Eye (tissue), 1 donor: ENCODE results near the gene PFKFB4.

ENCODE experiments used
- DNase-seq: peaks from one replicate; pipeline ENCODE4 v3.0.0-alpha.2; 2015

Gene PFKFB4

GRCh38 chr3:48556796-48557626, at the start of gene PFKFB4:
TSS of gene PFKFB4 (minus strand) at chr3:48556803. CDS start at chr3:48556777, 26 bp downstream.
- DNase-seq: peak; percentile 100

DNA sequence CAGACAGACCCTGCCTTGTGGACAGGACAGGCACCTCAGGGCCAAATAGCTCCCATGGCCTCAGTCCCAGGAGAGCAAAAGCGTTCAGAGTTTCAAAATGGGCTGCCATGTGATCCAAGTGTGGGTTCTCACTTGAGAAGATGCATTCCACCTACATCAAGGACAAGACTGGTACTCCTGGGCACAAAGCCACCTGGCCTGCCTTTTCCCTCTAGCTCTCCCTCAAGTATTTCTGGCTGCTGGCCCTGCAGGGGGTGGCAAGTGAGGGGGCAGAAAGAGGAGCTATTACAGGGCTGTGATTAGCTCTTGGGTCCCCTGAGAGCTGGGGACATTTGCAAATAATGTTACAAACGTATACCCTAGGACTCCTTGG, 45.0 kb upstream of the PFKFB4 start:
- DNase-seq: no peak

DNA sequence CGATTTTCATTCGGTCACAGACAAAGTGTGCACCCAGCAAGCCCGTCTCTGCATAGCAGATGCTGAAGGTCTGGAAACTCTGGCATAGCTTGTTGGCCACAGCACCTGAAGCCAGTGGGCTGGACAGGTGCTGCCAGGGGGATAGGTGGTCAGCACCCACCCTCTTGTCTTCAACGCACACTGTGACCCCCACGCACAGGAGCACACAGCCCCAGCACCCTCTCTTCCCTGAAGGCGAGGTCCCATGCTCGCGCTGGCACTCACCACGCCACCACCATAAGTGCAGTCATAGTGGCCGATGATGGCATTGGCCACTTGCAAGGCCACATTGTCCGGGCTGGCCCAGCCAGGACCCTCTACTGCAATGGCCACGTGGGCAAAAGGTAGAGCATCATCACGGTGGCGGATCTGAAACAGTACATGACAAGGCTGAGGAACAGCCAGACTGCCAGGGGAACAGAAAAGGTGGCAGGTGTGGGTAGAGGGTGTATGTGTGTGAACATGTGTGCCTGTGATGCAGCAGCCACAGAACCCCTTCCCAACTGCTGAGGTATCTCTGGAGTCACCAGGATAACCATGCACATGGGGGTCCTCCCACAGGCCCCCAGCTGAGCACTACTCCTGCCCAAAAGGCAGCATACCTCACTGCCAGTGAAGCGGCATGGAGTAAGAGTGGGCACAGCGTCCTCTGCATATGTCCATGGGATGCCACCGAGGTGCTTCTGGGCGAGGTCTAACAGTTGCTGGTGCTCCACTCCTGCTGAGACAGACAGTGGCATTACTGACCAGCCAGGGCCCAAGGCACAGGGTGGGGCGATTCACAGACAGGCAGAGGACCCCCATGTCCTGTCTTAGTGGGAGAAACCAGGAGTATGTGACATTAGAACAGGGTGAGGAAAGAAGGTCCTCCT, 44.4 kb upstream of the PFKFB4 start:
- no peak for DNase-seq

DNA sequence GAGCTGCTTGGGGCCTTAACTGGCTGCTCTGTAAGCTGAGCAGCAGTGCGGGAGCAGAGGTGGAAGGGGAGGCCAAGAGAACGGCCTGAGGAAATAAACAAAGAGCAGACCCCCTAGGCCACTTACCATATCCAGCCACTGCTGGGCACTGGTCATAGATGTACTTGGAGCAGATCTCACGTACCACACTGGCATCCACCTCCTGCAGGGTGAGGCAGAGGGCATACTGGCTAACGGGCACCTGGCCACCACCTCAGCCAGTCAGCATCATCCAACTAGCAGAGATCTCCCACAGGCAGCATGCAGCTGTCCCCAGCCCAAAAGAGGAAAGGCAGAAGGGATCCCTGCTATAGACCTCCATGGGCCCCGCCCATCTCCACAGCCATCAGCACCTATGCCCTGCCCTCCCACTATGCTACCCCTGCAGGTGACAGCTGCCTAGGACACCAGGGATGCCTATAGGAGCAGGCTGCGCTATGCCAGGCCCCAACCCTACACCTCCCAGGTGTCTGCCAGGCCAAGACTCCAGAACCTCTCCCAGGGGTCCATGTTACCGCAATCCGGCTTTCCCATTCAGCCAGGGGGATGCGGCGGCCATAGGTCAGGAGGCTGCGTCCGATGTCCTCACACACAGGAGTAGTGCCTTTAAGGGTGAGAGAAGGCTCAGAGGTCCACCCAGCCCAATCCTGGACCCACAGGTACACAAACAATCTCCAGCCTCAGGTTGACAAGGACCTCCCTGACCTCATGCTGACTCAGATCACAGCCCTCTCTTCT, 43.1 kb upstream of the PFKFB4 start:
- DNase-seq: no peak

DNA sequence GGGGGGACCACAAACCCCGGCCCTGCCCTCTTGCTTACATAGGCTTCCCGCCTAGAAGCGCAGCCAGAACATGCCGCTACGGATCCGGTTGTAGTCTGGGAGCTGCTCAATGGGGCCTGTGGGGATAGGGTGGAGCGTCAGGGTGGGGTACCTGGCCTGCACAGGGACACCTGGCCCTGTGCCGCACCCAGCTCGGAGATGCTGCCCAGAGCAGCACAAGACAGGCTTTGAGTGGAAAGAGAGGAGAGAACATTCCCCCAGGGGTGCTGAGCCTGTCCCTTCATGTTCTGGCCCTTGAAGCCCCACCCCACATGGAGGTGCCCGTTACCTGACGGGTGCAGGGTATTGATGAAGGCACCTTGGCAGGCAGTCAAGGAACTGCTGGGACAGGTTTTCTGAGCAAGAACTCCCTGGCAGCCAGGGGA, 42.5 kb upstream of the PFKFB4 start:
- DNase-seq: peak; percentile 41

GRCh38 chr3:48598323-48599076, 41.9 kb upstream of the PFKFB4 start:
- DNase-seq: peak; percentile 67

DNA sequence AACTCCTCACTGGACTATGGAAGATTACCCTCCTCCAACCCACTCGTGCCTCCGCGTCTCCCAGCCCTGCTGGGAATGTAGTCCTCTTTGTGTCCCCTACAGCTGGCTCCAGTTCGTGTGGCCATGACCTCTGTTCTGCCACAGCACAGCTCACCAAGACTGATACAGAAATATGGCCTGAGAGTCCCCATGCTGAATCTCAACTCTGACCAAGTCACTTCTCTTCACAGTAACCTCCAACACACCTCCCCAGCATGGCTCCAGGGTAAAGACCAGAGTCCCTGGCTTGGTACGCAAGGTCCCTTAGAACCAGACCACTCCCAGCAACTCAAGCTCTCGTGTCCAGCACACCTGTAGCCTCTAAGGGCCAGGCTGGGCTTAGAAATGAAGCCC, 40.8 kb upstream of the PFKFB4 start:
- no peak for DNase-seq

GRCh38 chr3:48596676-48597407, 40.2 kb upstream of the PFKFB4 start:
- DNase-seq: no peak

- no peak for DNase-seq
Measured at GRCh38 chr3:48596157-48596556, 39.6 kb upstream of the PFKFB4 start.

DNA sequence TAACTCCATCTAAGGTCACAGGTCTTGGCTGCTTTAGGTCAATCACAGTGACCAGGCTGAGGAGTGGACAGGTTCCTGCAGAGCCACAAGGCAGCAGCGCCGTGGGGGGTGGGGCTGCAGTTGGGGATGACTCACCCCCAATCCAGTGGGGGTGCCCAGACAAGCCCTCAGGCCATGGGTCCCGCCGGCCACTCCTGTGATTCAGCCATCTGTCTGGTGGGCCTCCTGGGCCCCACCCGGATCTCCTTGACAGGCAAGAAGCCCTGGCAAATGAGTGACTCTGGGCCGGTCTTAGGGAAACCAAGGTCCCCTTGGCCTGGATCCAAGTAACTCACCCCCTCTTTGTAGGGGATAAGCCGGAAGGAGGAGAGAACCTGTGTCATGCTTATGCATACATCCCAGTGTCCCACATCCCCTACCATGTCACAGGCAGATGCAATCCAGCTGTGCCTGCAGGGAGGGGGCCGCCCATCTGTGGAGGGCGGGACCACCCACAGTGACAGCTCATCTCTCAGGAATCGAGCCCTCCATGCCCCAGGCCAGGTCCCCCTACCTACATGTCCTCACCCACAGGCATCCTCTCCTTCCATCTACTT, 39.0 kb upstream of the PFKFB4 start:
- DNase-seq: peak; percentile 67

GRCh38 chr3:48595075-48595525, 38.5 kb upstream of the PFKFB4 start, which contains the start of gene COL7A1:
TSS of gene COL7A1 (minus strand) at chr3:48595329. CDS start at chr3:48595159, 170 bp downstream.
- DNase-seq: peak; percentile 52

- DNase-seq: peak; percentile 43
Measured at GRCh38 chr3:48594417-48595049, 37.9 kb upstream of the PFKFB4 start.

DNA sequence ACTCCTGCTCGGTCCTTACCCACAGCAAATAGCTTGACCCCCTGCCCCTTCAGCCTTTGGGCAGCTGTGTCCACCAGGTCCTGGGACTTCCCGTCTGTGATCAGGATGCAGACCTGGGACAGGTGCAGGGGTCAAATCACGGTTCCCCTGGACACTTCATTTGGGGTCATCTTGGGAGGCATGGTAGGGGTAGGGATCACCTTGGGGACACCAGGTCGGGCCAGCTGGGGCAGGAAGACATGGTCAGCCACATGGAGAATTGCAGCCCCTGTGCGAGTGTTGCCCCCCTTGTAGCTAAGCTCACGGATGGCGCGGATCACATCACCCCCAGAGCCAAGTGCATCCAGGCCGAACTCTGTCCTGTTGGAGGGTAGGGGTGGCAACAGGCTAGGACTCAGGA, 36.7 kb upstream of the PFKFB4 start:
- DNase-seq: no peak

- DNase-seq: no peak
Measured at GRCh38 chr3:48592519-48593087, 36.0 kb upstream of the PFKFB4 start.

DNA sequence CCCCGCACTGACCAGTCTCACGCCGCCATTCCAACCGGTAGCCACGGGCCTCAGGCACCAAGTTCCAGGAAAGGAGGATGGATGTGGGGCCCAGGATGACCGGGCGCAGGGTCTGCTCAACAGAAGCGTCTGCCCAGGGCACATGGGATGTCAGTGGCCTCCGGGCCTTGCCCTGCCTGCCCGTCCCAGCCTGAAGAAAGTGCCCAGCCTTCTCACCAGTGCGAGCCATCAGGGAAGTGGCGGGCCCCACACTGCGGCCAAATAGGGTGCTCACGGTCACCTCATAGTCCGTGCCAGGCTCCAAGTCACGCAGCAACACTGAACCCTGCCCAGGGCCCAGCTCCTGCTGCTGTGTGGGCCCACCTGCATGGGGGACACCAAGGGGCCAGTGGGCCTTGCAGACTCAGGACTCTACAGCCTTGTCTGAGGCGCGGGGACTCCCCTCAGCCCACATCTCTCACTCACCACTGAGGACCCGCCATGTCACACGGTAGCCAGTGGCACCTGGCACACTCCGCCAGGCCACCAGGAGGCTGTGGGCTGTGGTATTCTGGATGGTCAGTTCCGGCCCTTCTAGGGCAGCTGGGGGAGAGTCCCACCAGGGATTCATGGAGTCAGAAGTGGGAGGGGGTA, 35.4 kb upstream of the PFKFB4 start:
- DNase-seq: no peak

GRCh38 chr3:48591436-48591835, 34.8 kb upstream of the PFKFB4 start:
- DNase-seq: no peak

DNA sequence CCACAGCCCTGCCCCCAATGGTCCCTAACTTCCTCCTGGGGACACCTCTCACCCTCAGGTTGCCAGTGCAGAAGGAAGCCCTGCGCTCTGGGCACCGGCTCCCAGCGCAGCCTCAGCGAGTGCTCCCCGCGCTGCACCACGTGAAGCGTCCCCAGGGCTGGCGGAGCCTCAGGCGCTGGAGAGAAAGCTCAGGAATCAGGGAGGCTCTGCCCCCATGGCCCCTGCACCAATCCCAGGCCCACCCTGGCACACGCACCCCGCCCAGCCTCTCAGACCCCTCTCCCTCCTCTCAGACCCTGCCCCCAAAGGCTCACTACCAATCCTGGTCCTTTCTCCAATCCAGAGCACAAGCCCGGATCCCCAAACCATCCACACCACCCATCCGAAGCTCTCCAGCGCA, 31.6 kb upstream of the PFKFB4 start:
- no peak for DNase-seq

DNA sequence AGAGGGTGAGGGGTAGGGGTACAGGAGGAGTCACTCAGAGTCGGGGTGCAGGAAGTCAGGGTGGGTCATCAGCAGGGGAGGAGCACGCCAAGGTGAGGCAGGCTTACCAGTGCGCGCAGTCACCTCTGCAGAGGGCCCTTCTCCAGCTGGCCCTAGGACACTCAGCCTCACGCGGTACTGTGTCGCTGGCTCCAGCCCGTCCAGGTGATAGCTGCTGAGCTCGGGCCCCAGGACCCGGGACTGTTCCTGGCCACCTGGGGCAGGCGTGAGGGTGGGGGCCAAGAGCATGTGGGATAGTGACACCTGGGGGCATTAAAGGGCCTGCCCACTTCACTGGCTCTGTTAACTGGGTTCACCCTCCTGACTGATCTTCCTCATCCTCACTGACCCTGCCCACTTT, 31.1 kb upstream of the PFKFB4 start:
- no peak for DNase-seq

- no peak for DNase-seq
Measured at GRCh38 chr3:48585411-48585810, 28.8 kb upstream of the PFKFB4 start.

DNA sequence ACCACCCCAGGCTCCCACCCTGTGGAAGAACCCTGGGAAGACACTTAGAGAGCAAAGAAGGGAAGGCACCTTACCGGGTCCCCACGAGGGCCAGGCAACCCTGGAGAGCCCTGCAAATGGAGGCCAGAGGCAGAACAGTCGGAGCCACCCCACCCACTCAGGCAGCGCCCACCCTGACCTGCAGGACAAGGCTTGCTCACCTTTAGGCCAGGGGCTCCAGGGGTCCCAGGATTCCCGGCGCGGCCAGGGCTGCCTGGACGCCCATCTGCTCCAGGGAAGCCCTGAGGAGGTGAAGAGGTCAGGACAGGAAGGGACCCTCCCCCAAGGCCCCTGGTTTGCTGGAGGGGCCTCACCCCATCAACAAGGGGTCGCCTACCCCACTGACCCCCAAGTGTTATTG, 28.2 kb upstream of the PFKFB4 start:
- no peak for DNase-seq
